ENCODE measurements around the gene FKBP5. TPM values are rescaled to one million over a fixed set of nuclear protein-coding genes. Genes with fewer than 3 reads are reported as not detected.

FKBP5 gene
- total RNA-seq, 1 donor from 2014 or later, result 4.6 TPM

DNA sequence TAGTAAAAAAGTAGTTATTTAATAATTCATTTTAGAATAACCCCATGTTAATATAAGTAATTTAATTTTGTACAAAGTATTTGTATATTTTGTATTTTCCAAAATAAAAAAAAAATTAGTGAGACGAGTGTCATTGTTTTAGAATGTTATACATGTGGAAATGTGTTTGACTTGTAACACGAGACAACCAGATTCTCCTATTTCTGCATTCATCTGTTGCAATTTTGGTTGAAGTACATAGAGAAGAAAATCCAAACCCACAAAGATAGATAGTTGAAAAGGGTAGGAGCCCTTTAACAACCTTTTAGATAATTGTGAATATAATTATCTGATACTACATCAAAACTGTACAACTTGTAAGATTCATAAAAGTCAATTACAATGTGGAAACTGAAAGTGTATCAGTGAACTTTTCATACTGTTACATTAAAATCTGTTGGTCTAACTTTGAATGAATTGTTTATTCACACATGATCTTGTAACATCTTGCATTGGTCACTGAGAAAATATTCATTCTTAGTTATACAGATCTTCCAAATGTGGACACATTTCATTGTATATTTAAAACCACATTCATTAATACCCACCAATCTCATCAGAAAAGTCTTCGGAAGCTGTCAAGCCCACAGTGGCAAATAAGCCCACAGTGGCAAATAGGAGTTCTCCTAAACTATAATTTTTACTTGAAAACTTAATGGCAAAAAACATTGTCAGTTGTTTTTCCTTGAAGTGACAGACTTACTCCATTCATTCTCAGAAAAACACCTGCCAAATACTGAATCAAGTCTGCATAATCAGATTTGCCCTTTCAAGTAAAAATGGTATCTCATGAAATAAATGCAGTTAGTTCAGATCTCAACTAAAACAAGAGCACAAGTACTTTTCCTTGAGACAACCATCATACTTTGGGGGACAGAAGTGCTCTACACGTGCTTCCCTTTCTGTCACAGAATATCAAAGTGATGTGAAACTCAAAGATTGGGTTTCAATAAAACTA lies 52.8 kb downstream of the FKBP5 start:
- Mint-ChIP-seq H3K27me3 (ENCODE audit: low read depth, unreplicated experiment) (no peaks in the 10 kb centered on the region), H3K4me3 (ENCODE audit: unreplicated experiment) (no peak overlapping the region), H3K4me1 (ENCODE audit: low read depth, unreplicated experiment) (peaks cover 10% of the 10 kb centered on the region), H3K9me3 (ENCODE audit: unreplicated experiment) (no peaks in the 10 kb centered on the region), H3K27ac (ENCODE audit: unreplicated experiment) (no peak overlapping the region), H3K36me3 (ENCODE audit: low read depth, unreplicated experiment) (no peaks in the 10 kb centered on the region)
- Histone ChIP-seq H3K4me2 (ENCODE audit: low read length) (no peak overlapping the region), H3K36me3 (ENCODE audit: insufficient read depth, low read length) (no peaks in the 10 kb centered on the region), H3K27me3 (ENCODE audit: insufficient read depth, low read length) (no peaks in the 10 kb centered on the region), H3K27ac (ENCODE audit: low read depth, low read length) (no peak overlapping the region), H3K4me1 (ENCODE audit: insufficient read depth, low read length) (no peaks in the 10 kb centered on the region), H3K79me2 (ENCODE audit: insufficient read depth, low read length) (no peaks in the 10 kb centered on the region), H3K9me3 (ENCODE audit: insufficient read depth, low read depth, low read length) (no peaks in the 10 kb centered on the region), H3K4me3 (ENCODE audit: insufficient read depth, low read depth, low read length) (no peak overlapping the region), H4K20me1 (ENCODE audit: insufficient read depth, low read length) (no peaks in the 10 kb centered on the region), H3K9ac (ENCODE audit: low read length) (no peak overlapping the region), H2AFZ (ENCODE audit: low read depth, low read length) (no peak overlapping the region)
- FAIRE-seq (no peak), DNase-seq (ENCODE audit: low read depth) (no peak)
- TF ChIP-seq, protein P1, sequence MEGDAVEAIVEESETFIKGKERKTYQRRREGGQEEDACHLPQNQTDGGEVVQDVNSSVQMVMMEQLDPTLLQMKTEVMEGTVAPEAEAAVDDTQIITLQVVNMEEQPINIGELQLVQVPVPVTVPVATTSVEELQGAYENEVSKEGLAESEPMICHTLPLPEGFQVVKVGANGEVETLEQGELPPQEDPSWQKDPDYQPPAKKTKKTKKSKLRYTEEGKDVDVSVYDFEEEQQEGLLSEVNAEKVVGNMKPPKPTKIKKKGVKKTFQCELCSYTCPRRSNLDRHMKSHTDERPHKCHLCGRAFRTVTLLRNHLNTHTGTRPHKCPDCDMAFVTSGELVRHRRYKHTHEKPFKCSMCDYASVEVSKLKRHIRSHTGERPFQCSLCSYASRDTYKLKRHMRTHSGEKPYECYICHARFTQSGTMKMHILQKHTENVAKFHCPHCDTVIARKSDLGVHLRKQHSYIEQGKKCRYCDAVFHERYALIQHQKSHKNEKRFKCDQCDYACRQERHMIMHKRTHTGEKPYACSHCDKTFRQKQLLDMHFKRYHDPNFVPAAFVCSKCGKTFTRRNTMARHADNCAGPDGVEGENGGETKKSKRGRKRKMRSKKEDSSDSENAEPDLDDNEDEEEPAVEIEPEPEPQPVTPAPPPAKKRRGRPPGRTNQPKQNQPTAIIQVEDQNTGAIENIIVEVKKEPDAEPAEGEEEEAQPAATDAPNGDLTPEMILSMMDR (IDR thresholded peaks at IDR 0.05; ENCODE audit: insufficient read depth, low read depth, low read length), result no peak
- TF ChIP-seq EZH2 (IDR thresholded peaks at IDR 0.05; ENCODE audit: insufficient read depth, low read length), result no peak

DNA sequence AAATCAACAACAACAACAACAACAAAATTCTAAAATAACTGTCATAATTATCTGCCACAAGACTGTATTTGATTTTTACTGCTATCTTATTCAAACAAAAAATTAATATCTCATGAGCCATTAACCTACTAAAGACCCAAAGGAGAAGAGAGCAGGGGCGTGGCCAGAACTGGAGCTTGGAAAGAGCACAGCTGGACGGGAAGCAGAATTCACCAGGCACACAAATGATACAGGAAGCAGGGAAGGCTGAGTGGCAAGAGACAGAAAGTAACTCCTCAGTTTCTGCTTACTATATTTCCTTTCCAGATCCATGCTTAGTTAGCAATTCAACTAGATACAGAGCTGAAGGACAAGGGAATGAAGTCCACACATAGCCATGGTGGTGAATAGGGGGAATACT lies 54.4 kb downstream of the FKBP5 start:
- peaks cover 4% of the 10 kb centered on the region for H3K4me1 Mint-ChIP-seq (ENCODE audit: low read depth, unreplicated experiment)
- H2AFZ ChIP-seq (ENCODE audit: low read depth, low read length), result no peak overlapping the region
- no peak overlapping the region for H3K4me3 Mint-ChIP-seq (ENCODE audit: unreplicated experiment)

More for the DNA sequence above, 54.4 kb downstream of the FKBP5 start:
- H3K4me3 ChIP-seq (ENCODE audit: insufficient read depth, low read depth, low read length), result no peak overlapping the region
- no peaks in the 10 kb centered on the region for H3K27me3 ChIP-seq (ENCODE audit: insufficient read depth, low read length)
- H3K4me1 ChIP-seq (ENCODE audit: insufficient read depth, low read length), result no peaks in the 10 kb centered on the region
- Mint-ChIP-seq H3K27me3 (ENCODE audit: low read depth, unreplicated experiment) (no peaks in the 10 kb centered on the region), H3K27ac (ENCODE audit: unreplicated experiment) (no peak overlapping the region), H3K9me3 (ENCODE audit: unreplicated experiment) (no peaks in the 10 kb centered on the region), H3K36me3 (ENCODE audit: low read depth, unreplicated experiment) (no peaks in the 10 kb centered on the region)
- H4K20me1 ChIP-seq (ENCODE audit: insufficient read depth, low read length), result no peaks in the 10 kb centered on the region
- no peak overlapping the region for H3K4me2 ChIP-seq (ENCODE audit: low read length)
- H3K36me3 ChIP-seq (ENCODE audit: insufficient read depth, low read length), result no peaks in the 10 kb centered on the region
- H3K9ac ChIP-seq (ENCODE audit: low read length), result no peak overlapping the region
- DNase-seq (ENCODE audit: low read depth) (no peak), FAIRE-seq (no peak)
- H3K9me3 ChIP-seq (ENCODE audit: insufficient read depth, low read depth, low read length), result no peaks in the 10 kb centered on the region
- no peaks in the 10 kb centered on the region for H3K79me2 ChIP-seq (ENCODE audit: insufficient read depth, low read length)
- H3K27ac ChIP-seq (ENCODE audit: low read depth, low read length), result no peak overlapping the region
- TF ChIP-seq EZH2 (IDR thresholded peaks at IDR 0.05; ENCODE audit: insufficient read depth, low read length), result no peak
- TF ChIP-seq, protein P1 (IDR thresholded peaks at IDR 0.05; ENCODE audit: insufficient read depth, low read depth, low read length), result no peak

Data from astrocyte (in vitro differentiated cells and primary cell).